HFF-Myc (cell line): ENCODE data around the gene NDUFB10.

Experiments used
- DNase-seq: peaks from one replicate; pipeline ENCODE4 v3.0.0-alpha.2; 2011; ENCODE audit warnings: low read depth; ENCODE audit errors: extremely low read depth
- H3K4me3 ChIP-seq: replicated peaks from 2 replicates; pipeline ENCODE4 v1.5.1; 2011; ENCODE audit warnings: low read depth, mild to moderate bottlenecking, control low read depth, low read length
- TF ChIP-seq, protein P1 (sequence below): IDR thresholded peaks from 2 replicates; pipeline ENCODE4 v1.5.1; 2012; ENCODE audit warnings: mild to moderate bottlenecking, low read depth, low read length, control low read depth; ENCODE audit errors: missing control alignments

NDUFB10 gene

DNA sequence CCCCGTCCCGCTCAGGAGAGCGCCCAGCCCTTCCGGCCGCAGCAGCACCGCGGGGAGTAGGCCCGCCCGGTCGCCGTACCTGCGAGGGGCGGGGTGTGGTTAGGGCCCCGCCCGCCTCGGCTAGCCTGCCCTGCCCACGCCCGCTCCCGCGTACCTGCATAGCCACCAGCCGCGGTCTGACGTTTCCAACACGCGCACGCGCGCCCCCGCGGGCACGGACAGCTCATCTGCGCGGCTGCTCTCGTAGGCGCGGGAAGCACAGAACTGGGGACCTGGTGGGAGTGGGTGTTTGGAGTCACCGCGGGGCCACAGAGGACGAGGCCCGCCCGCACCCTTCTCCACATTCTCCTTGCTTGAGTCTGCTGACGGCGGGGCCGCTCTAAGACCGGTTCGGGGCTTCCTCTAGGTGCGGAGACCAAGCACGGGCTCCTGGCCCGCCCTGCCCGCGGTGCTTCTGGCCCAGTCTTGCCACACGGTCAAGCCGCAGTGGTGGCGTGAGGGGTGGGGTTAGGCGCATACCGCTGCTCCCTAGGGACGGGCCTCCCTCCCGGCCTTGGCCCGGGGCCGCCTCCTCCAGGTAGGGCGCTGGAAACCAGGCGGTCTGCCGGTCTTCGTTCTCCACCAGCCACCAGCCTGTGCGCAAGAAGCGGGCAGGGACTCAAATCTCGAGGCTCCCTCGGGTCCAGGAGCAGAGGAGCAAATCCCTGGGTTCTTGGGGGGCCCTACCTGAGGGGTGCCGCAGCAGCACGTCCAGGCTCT lies 20.1 kb downstream of the NDUFB10 start:
- no peak for DNase-seq
- TF ChIP-seq, protein P1, sequence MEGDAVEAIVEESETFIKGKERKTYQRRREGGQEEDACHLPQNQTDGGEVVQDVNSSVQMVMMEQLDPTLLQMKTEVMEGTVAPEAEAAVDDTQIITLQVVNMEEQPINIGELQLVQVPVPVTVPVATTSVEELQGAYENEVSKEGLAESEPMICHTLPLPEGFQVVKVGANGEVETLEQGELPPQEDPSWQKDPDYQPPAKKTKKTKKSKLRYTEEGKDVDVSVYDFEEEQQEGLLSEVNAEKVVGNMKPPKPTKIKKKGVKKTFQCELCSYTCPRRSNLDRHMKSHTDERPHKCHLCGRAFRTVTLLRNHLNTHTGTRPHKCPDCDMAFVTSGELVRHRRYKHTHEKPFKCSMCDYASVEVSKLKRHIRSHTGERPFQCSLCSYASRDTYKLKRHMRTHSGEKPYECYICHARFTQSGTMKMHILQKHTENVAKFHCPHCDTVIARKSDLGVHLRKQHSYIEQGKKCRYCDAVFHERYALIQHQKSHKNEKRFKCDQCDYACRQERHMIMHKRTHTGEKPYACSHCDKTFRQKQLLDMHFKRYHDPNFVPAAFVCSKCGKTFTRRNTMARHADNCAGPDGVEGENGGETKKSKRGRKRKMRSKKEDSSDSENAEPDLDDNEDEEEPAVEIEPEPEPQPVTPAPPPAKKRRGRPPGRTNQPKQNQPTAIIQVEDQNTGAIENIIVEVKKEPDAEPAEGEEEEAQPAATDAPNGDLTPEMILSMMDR = no peak
- H3K4me3 ChIP-seq = no peak overlapping the region

DNA sequence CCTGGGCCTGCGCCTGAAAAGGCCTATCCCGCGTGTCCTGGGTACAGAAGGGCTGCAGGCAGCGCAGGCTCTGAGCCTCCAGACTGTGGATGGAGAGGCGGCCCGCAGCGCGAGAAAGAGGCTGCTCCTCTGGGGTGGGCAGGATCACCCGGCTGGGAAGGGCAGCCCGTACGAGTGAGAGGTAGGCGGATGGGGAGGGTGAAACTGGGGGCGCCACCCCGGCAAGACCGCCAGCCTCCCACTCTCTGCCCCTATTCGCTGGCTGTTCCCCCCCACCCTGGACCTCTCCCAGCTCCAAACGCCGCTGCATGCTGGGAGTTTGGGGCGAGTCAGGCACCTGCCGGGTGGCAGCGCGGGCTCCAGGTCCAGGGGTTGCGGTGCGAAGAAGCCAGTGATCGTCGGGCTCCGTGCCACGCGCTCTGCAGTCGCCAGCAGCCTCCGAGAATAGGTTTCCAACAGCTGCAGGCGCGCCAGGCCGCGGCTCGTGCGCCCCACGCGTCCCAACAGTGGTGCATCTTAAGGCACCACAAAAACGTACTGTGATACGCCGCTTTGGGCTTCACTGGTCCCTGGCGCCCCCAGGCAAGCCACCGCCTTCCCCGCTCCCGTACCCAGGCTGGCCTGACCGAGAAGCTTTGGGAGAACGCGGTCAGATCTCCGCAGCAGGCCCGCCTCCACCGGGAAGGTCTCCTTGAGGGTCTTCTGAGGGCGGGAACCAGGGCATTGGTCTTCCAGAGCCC lies 20.9 kb downstream of the NDUFB10 start:
- TF ChIP-seq, protein P1 = no peak
- no peak overlapping the region for H3K4me3 ChIP-seq

DNA sequence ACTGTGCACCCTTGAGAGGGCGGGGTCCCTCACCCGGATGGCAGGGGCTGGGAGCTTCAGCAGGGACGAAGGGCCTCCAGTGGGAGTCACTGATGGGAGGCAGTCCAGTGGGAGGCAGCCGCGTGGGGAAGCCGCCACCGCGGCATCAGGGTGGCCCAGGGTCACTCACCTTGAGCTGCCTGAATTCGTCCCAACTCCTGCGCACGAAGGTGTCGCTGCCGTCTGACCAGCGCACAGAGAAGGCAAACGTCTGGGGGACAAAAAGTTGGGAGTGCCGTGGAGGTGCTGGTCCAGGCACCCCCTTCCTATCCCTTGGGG lies 21.4 kb downstream of the NDUFB10 start:
- no peak for DNase-seq
- TF ChIP-seq, protein P1 = no peak
- no peak overlapping the region for H3K4me3 ChIP-seq

More for the DNA sequence above, 20.9 kb downstream of the NDUFB10 start:
- DNase-seq = no peak

DNA sequence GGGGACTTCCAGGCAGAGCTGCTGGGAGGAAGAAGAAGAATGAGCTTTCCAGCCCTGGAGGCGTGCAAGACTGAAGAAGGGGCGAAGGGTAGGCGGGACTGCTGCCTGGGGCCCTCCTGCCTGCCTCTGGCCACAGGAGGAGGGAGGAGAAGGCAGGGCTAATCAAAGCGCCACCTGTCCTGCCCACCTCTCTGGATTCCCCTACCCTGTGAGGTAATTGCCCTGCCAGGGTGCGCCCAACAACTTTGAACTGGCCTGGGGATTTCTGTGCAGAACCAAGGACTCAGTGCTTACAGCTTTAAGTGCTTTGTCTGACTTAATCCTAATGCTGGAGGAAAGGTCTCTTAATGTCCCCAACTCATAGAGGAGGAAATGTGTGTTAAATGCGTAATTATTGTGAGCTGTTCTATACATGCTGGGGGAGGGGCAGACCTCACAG lies 22.1 kb downstream of the NDUFB10 start, which contains the start of gene NOXO1:
Gene NOXO1, minus strand, starts transcription at position 72 of the 439 bp plus-strand sequence. CDS start 290 bp downstream, outside the sequence.
- TF ChIP-seq, protein P1 = no peak
- DNase-seq = no peak
- no peak within 1 kb of the TSS for H3K4me3 ChIP-seq

DNA sequence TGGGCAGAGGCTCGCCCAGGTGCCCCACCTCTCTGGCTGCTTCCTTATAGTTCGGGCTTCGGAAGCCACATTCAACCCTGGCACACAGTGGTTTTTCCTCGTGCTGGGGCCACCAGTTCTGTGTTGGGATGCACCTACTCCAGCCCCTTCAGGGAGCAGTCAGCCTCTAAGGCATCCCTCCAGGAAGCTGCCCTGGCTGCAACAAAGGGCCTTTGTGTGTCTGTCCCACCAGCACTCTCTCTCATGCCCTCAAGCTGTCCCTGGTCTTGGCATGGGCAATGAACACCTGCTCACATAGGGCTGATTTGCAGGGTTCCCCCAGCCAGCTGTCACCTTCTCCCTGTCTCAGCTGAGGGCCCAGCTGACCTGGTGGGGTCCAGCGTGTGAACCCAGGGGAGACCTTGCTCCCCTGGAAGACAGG lies 22.7 kb downstream of the NDUFB10 start:
- TF ChIP-seq, protein P1 = no peak
- H3K4me3 ChIP-seq = no peak overlapping the region
- DNase-seq = no peak

DNA sequence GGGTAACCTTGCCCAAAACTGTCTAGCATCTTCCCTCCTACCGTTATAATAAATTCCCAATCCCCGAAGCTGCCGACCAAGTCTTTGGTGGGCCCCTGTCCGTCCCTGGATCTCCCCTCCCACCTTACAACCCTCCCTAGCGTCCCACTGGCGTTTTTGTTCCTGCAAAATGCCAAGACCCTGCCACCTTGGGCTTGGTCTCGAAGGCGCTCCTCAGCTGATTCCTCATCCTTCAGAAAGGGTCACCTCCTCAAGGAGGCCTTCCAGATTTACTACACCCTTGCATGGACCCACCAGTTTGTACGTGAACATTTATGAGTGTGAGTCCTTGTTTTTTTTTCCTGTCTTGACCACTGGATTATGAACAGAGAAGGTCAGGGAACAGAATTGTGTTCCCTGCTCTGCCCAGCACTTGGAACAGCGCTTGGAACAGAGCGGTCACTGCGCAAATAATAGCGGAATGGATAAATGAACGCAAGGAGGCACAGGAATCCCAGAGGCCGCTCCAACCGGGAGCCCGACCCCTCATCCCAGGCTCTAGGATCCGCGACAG lies 23.7 kb downstream of the NDUFB10 start:
- peak overlapping the region; percentile 70 for H3K4me3 ChIP-seq
- TF ChIP-seq, protein P1 = no peak
- no peak for DNase-seq
